GM23338 (cell line): Measurements from ENCODE around the gene CNIH3. TPM values are rescaled to one million over a fixed set of nuclear protein-coding genes. Genes with fewer than 3 reads are reported as not detected.

Source experiments
- CREB1 ChIP-seq: fragments of 250-450 bp; sonication (Bioruptor Pico); IDR thresholded peaks from 2 replicates; pipeline ENCODE4 v1.5.0; 2020; ENCODE audit warnings: low read depth, mild to moderate bottlenecking, moderate library complexity
- CTCF ChIP-seq, 2 experiments: fragments of 200-600 bp in 1 of 2; sonication (generic) in 1 of 2; conservative IDR thresholded peaks; 2 replicates each; pipeline versions ENCODE4 v1.5.1 to v1.6.1; 2016 to 2017; ENCODE audit warnings: antibody characterized with exemption in 2 of 2, low read depth in 2 of 2, mild to moderate bottlenecking in 2 of 2, moderate library complexity in 1 of 2
- EZH2phosphoT487 ChIP-seq: fragments of 200-600 bp; sonication (generic); IDR thresholded peaks from one replicate; pipeline ENCODE4 v1.8.1; 2018; ENCODE audit warnings: antibody characterized with exemption; ENCODE audit not compliant: unreplicated experiment
- ZNF331 ChIP-seq: fragments of 250-450 bp; sonication (Bioruptor Pico); IDR thresholded peaks from 2 replicates; pipeline ENCODE4 v1.5.0; 2020; ENCODE audit warnings: low read depth, mild to moderate bottlenecking, moderate library complexity
- ZNF462 ChIP-seq: fragments of 250-450 bp; sonication (Bioruptor Pico); IDR thresholded peaks from 2 replicates; pipeline ENCODE4 v1.5.0; 2020; ENCODE audit warnings: mild to moderate bottlenecking, moderate library complexity
- polyA plus RNA-seq: library from polyadenylated mRNA; unstranded; fragments of >200 nt; fragmentation: Nextera tagmentation; extraction: Ambion mirVana; gene quantifications from 2 replicates; pipeline ENCODE4 v1.2.1, GENCODE V29; 2016
- total RNA-seq: library from RNA; depleted of rRNA; stranded (reverse); fragments of >200 nt; shearing (Covaris generic); gene quantifications from 2 replicates; pipeline ENCODE4 v1.2.3, GENCODE V29; 2014
- TF ChIP-seq, protein P1 (sequence below): IDR thresholded peaks from one replicate; pipeline ENCODE4 v1.6.1; 2018; ENCODE audit warnings: antibody characterized with exemption; ENCODE audit not compliant: unreplicated experiment

Gene CNIH3
- total and polyA plus RNA-seq, 2 experiments from 2014 or later, result 3.6 to 5.1 TPM

DNA sequence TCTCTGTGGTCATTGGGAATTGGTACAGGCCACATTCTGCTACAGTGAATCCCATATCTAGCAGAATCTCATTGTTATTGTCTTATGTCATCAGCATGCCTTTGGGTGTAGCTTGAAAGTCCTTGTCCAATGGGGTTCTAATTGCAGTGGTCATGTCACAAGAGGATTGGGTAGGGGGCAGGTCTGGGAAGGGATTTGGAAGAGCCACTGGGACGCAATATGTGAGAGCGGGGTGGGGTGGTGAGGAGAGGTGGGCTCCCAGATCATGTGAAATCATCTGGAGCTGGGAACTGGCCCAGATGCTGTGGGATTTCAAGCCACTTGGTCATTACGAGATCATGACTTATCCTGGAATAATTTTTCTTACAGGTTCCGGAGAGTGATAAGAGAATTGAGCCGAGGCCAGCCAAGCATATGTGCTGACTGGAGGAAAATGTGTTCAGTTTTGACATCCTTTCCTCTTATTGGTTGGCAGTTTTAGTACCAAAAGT is 16.3 kb downstream of the CNIH3 start (continued):
- TF ChIP-seq ZNF462 (CRISPR knock-in tag), result no peak
- TF ChIP-seq ZNF331 (CRISPR knock-in tag), result no peak
- no peak for TF ChIP-seq EZH2phosphoT487
- TF ChIP-seq, protein P1, sequence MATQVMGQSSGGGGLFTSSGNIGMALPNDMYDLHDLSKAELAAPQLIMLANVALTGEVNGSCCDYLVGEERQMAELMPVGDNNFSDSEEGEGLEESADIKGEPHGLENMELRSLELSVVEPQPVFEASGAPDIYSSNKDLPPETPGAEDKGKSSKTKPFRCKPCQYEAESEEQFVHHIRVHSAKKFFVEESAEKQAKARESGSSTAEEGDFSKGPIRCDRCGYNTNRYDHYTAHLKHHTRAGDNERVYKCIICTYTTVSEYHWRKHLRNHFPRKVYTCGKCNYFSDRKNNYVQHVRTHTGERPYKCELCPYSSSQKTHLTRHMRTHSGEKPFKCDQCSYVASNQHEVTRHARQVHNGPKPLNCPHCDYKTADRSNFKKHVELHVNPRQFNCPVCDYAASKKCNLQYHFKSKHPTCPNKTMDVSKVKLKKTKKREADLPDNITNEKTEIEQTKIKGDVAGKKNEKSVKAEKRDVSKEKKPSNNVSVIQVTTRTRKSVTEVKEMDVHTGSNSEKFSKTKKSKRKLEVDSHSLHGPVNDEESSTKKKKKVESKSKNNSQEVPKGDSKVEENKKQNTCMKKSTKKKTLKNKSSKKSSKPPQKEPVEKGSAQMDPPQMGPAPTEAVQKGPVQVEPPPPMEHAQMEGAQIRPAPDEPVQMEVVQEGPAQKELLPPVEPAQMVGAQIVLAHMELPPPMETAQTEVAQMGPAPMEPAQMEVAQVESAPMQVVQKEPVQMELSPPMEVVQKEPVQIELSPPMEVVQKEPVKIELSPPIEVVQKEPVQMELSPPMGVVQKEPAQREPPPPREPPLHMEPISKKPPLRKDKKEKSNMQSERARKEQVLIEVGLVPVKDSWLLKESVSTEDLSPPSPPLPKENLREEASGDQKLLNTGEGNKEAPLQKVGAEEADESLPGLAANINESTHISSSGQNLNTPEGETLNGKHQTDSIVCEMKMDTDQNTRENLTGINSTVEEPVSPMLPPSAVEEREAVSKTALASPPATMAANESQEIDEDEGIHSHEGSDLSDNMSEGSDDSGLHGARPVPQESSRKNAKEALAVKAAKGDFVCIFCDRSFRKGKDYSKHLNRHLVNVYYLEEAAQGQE, result no peak
- TF ChIP-seq CREB1 (CRISPR knock-in tag), result no peak
- no peak for TF ChIP-seq CTCF (conservative IDR thresholded peaks at IDR 0.05; ENCODE audit: low read depth in 2 of 2)
